BE2C (cell line): ENCODE data around the gene WBP11.
"Not testable (repeated sequence)": the region's sequence is repeated elsewhere in the genome, so short reads cannot be mapped to it uniquely, and the experiment has no call there.

Experiments
- DNase-seq: peaks from one replicate; pipeline ENCODE4 v3.0.0-alpha.2; 2020
- H3K27me3 ChIP-seq: fragments of 250-450 bp; sonication (Bioruptor Pico); 2 replicates; pipeline ENCODE4 v1.5.1; 2020; ENCODE audit warnings: mild to moderate bottlenecking
- H3K36me3 ChIP-seq: fragments of 250-450 bp; sonication (Bioruptor Pico); 2 replicates; pipeline ENCODE4 v1.5.1; 2020; ENCODE audit warnings: mild to moderate bottlenecking
- H3K4me1 ChIP-seq: fragments of 250-450 bp; sonication (Bioruptor Pico); 2 replicates; pipeline ENCODE4 v1.5.1; 2020
- H3K4me3 ChIP-seq: 2 replicates; pipeline ENCODE4 v1.5.1; 2011; ENCODE audit warnings: low read depth, low read length
- H3K9me3 ChIP-seq: fragments of 250-450 bp; sonication (Bioruptor Pico); 2 replicates; pipeline ENCODE4 v1.5.1; 2020
- TF ChIP-seq, protein P1 (sequence below): IDR thresholded peaks from 2 replicates; pipeline ENCODE4 v1.5.1; 2012; ENCODE audit warnings: mild to moderate bottlenecking, low read depth, low read length

The WBP11 gene

DNA sequence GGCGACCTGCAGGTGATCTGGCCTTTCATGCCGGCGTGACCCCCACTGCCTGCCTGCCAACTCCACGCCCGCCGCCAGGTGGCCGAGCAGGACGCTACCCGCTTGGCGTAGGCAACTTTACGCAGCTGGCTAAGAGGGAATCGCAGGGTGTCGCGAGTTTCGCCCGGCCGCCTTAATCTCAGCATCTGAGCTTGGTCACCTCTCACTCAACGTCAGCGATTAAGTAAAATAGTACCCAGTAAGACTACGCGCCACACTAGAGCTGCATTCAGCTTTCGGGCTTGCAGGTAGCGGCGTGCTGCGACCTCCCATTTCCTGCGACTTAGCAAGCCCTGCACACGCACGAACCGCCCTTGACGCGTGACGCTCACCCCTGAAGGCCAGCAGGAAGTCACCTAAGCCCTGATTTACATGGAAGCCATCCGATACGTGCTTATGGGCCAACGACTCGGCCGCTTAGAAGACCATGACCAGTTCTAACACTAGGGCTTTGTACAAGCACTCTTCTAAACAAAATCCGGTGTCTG, 33.2 kb downstream of the WBP11 start:
- TF ChIP-seq, protein P1, sequence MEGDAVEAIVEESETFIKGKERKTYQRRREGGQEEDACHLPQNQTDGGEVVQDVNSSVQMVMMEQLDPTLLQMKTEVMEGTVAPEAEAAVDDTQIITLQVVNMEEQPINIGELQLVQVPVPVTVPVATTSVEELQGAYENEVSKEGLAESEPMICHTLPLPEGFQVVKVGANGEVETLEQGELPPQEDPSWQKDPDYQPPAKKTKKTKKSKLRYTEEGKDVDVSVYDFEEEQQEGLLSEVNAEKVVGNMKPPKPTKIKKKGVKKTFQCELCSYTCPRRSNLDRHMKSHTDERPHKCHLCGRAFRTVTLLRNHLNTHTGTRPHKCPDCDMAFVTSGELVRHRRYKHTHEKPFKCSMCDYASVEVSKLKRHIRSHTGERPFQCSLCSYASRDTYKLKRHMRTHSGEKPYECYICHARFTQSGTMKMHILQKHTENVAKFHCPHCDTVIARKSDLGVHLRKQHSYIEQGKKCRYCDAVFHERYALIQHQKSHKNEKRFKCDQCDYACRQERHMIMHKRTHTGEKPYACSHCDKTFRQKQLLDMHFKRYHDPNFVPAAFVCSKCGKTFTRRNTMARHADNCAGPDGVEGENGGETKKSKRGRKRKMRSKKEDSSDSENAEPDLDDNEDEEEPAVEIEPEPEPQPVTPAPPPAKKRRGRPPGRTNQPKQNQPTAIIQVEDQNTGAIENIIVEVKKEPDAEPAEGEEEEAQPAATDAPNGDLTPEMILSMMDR = peak; percentile 75
- Histone ChIP-seq H3K27me3 (no peaks in the 10 kb centered on the region), H3K9me3 (no peaks in the 10 kb centered on the region), H3K4me1 (no peaks in the 10 kb centered on the region), H3K36me3 (no peaks in the 10 kb centered on the region), H3K4me3 (peak overlapping the region; percentile 98)
- DNase-seq = peak; percentile 88

DNA sequence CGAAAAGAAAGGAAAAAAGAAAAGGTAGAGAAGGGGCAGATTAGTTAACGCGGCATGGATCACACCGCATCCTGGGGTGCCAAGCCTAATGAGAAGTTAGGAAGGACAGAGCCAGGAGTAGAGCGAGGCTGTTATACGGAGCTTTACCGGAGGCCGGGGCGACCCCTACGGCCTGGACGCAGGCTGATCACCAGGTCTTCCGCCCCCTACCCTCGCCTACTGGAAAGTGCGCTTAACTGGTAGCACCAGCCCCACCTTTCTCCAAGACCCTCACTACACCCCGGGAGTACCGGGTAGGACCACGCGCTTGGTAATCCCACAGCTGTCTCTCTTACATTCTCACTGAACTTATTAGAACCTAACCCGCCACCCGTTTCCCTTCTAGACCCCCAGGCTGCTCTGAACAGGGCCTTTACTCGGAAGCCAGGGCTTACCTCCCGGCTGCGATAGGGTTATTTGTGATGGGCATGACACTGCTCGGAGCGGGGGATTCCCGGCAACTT, 33.8 kb downstream of the WBP11 start:
- H3K27me3 ChIP-seq = no peaks in the 10 kb centered on the region
- H3K4me1 ChIP-seq = no peaks in the 10 kb centered on the region
- no peaks in the 10 kb centered on the region for H3K36me3 ChIP-seq
- peak; percentile 40 for DNase-seq
- TF ChIP-seq, protein P1 = no peak
- peak overlapping the region; percentile 98 for H3K4me3 ChIP-seq
- H3K9me3 ChIP-seq = no peaks in the 10 kb centered on the region

GRCh38 chr12:14768823-14769405, 34.4 kb downstream of the WBP11 start:
- DNase-seq = no peak
- TF ChIP-seq, protein P1 = no peak
- Histone ChIP-seq H3K4me1 (no peaks in the 10 kb centered on the region), H3K27me3 (no peaks in the 10 kb centered on the region), H3K36me3 (no peaks in the 10 kb centered on the region), H3K9me3 (no peaks in the 10 kb centered on the region), H3K4me3 (peak overlapping the region; percentile 98)

- DNase-seq = no peak
- Histone ChIP-seq H3K9me3 (no peaks in the 10 kb centered on the region), H3K27me3 (no peaks in the 10 kb centered on the region), H3K4me1 (no peaks in the 10 kb centered on the region), H3K36me3 (no peaks in the 10 kb centered on the region), H3K4me3 (no peak overlapping the region)
- TF ChIP-seq, protein P1 = no peak
Observed at GRCh38 chr12:14767617-14768016, 35.7 kb downstream of the WBP11 start.

DNA sequence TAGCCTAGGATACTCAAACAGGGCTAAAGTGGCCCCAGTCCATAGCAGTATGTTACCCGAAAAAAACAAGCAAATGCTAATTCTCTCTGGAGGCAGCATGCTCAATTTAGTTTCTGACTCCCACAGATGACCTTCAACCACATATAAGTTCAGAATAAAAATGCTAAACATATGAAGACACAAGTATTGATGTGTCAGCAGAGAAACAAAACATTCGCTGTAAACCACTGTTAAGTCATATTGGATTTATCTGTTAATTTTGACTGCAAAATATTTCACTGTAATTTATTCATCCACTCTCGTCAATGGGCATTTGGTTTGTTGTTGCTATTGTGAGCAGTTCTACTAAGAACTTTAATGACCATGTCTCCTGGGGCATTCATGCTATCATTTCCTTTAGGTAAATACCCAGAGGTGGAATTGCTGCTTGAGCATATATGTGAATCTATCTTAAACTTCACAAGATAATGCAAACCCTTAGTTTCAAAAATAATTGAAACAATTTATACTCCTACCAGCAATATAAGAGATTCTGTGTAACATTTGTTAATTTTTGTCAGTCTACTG, 36.5 kb downstream of the WBP11 start:
- Histone ChIP-seq H3K4me3 (no peak overlapping the region), H3K27me3 (no peaks in the 10 kb centered on the region)

DNA sequence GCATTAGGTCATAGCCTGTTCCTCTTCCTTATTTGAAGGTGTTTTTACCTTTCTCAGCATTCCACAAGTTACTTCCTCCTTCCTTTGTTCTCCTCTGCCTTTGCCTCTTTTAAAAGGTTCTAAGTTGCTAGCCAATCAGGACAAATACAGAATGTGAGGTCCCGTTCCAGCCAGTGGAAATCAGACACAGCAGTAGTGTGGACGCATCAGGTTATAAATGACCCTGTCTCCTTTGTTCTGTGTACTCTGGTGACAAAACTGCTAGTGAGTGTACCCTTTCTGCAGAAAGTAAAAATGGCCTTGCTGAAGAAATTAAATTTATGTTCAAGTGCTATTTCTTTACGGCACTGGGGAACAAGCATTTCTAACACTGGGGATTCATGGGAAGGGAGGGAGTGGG, 37.3 kb downstream of the WBP11 start:
- H3K27me3 ChIP-seq, DNase-seq, H3K36me3 ChIP-seq, H3K9me3 ChIP-seq, H3K4me3 ChIP-seq, H3K4me1 ChIP-seq: not testable (repeated sequence)

More for the DNA sequence above, 36.5 kb downstream of the WBP11 start:
- TF ChIP-seq, protein P1 = no peak
- no peaks in the 10 kb centered on the region for H3K4me1 ChIP-seq
- no peak for DNase-seq
- H3K36me3 ChIP-seq = no peaks in the 10 kb centered on the region
- no peaks in the 10 kb centered on the region for H3K9me3 ChIP-seq
